Measurements from ENCODE around the gene NKIRAS2. TPM values are rescaled to one million over a fixed set of nuclear protein-coding genes. Genes with fewer than 3 reads are reported as not detected.

NKIRAS2 gene
- total and polyA plus RNA-seq, 4 experiments from 2014 or later, result 19.7 to 28.8 (median 20.8) TPM

DNA sequence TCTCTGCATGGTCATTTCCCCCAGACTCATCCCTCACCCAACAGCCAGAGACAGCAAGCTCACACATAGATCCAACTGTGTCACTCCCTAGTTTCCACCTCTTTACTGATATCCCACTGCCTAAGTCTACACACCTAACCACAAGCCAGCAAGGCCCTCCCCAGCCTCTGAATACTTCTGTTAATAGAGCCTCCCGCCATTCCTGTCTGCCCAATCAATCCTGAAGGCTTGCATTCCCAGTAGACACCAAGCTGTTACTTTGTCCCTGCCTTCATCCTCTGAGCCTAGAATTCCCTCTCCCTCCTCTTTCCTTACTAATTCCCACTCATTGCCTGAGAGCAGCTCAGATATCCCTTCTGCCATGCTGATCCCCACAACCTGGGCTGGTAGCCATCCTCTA, 25.8 kb downstream of the NKIRAS2 start:
- no peak overlapping the region for H3K4me3 Mint-ChIP-seq
- CTCF ChIA-PET (ENCODE audit: partially characterized antibody), result interaction anchor here (0.6 to 1.1 kb wide), 2 partner anchors 20 to 38 kb away, joined by 3 read pairs; no protein-coding TSS in a partner anchor

DNA sequence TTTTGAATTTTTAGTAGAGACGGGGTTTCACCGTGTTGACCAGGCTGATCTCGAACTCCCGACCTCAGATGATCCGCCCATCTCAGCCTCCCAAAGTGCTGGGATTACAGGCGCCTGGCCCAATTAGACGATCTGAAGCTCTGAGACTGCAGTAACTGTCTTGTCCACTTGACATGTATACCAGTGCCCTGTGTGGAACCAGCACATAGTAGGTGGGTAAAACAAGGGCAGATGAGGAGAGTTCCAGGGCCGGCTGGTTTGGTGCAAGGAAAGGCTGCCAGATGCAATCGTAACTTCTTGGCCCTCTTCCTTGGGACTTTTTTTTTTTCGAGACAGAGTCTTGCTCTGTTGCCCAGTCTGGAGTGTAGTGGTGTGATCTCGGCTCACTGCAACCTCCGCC, 27.5 kb downstream of the NKIRAS2 start:
- Histone ChIP-seq H3K27me3 (ENCODE audit: insufficient read depth, low read length) (no peaks in the 10 kb centered on the region), H3K36me3 (ENCODE audit: insufficient read depth, low read length) (no peaks in the 10 kb centered on the region), H3K4me3 (ENCODE audit: low read length in 2 of 2) (no peak overlapping the region), H3K27ac (ENCODE audit: low read depth, low read length) (no peak overlapping the region), H3K4me1 (ENCODE audit: insufficient read depth, low read length) (peaks cover 6% of the 10 kb centered on the region), H3K9me3 (ENCODE audit: control insufficient read depth in 1 of 2, low read length in 2 of 2) (no peaks in the 10 kb centered on the region)
- Mint-ChIP-seq H3K9me3 (peaks cover 0 to 2% (median 0%) of the 10 kb centered on the region in 8 donors), H3K4me3 (no peak overlapping the region), H3K27ac (no peak overlapping the region), H3K4me1 (peaks cover 5 to 10% (median 7%) of the 10 kb centered on the region in 4 donors), H3K27me3 (peaks cover 0 to 19% of the 10 kb centered on the region in 2 donors), H3K36me3 (no peaks in the 10 kb centered on the region)
- ChIA-PET POLR2A (ENCODE audit: partially characterized antibody) (no interaction called here), CTCF (ENCODE audit: partially characterized antibody) (interaction anchor here (3.2 kb wide), 1 partner anchor 19 kb away, joined by 12 read pairs; no protein-coding TSS in a partner anchor)
- intact Hi-C loops (cut with micrococcal nuclease), result no loop called here
- DNase-seq, result no peak

More for the DNA sequence above, 25.8 kb downstream of the NKIRAS2 start:
- Mint-ChIP-seq H3K27ac (peak overlapping the region in 1 of 7 donors; percentile 9), H3K27me3 (peaks cover 2 to 7% of the 10 kb centered on the region in 2 donors), H3K36me3 (no peaks in the 10 kb centered on the region), H3K9me3 (peaks cover 0 to 2% (median 0%) of the 10 kb centered on the region in 8 donors), H3K4me1 (peaks cover 1 to 3% (median 2%) of the 10 kb centered on the region in 4 donors)
- no peak overlapping the region for H3K27ac ChIP-seq (ENCODE audit: low read depth, low read length)
- POLR2A ChIA-PET (ENCODE audit: partially characterized antibody), result no interaction called here
- peaks cover under 1% of the 10 kb centered on the region for H3K4me1 ChIP-seq (ENCODE audit: insufficient read depth, low read length)
- H3K27me3 ChIP-seq (ENCODE audit: insufficient read depth, low read length), result no peaks in the 10 kb centered on the region
- H3K4me3 ChIP-seq (ENCODE audit: low read length in 2 of 2), result no peak overlapping the region
- no peak for DNase-seq
- H3K36me3 ChIP-seq (ENCODE audit: insufficient read depth, low read length), result no peaks in the 10 kb centered on the region
- no peaks in the 10 kb centered on the region for H3K9me3 ChIP-seq (ENCODE audit: control insufficient read depth in 1 of 2, low read length in 2 of 2)
- intact Hi-C loops (cut with micrococcal nuclease), result no loop called here

DNA sequence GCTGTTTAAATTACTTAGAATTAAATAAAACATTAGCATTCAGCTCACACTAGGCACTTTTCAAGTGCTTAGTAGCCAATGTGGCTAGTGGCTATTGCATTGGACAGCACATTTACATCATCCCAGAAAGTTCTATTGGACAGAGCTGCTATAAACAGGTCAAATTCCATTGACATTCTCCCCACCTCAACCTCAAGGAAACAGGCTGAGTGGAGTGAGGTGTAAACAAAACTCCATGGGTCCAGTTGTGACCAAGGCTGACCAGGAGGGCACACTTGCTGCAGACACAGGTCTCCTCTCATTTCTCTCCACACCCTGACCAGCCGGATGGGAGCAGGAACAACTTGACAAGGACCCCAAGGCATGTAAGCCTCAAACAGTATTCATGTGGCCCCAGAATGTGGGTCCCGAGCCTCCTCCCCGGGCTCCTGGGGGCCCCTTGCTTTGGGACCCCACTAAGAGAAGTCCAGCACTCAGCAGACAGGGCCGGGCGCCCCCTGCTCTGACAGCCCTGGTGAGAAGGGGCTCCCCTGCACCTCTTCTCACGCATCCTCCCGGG, 30.0 kb downstream of the NKIRAS2 start:
- DNase-seq, result no peak
- H3K4me1 Mint-ChIP-seq, result peaks cover 5 to 10% (median 7%) of the 10 kb centered on the region in 4 donors
- no peaks in the 10 kb centered on the region for H3K27me3 ChIP-seq (ENCODE audit: insufficient read depth, low read length)
- H3K27ac ChIP-seq (ENCODE audit: low read depth, low read length), result no peak overlapping the region
- no peaks in the 10 kb centered on the region for H3K36me3 Mint-ChIP-seq
- intact Hi-C loops (cut with micrococcal nuclease), result no loop called here
- no peaks in the 10 kb centered on the region for H3K9me3 ChIP-seq (ENCODE audit: control insufficient read depth in 1 of 2, low read length in 2 of 2)
- peaks cover 12 to 31% of the 10 kb centered on the region in 2 donors for H3K27me3 Mint-ChIP-seq
- peak overlapping the region in 6 of 7 donors; percentile 55 to 82 (median 66) for H3K27ac Mint-ChIP-seq
- peaks cover 6% of the 10 kb centered on the region for H3K4me1 ChIP-seq (ENCODE audit: insufficient read depth, low read length)
- ChIA-PET CTCF (ENCODE audit: partially characterized antibody) (interaction anchor here (0.9 to 3.2 kb wide), 6 partner anchors 9 to 31 kb away, joined by 3 to 12 read pairs (median 3); no protein-coding TSS in a partner anchor), POLR2A (ENCODE audit: partially characterized antibody) (no interaction called here)
- H3K4me3 Mint-ChIP-seq, result peak overlapping the region; percentile 78 to 85 (median 82)
- H3K36me3 ChIP-seq (ENCODE audit: insufficient read depth, low read length), result no peaks in the 10 kb centered on the region
- H3K9me3 Mint-ChIP-seq, result peaks cover 0 to 2% (median 0%) of the 10 kb centered on the region in 8 donors
- H3K4me3 ChIP-seq (ENCODE audit: low read length in 2 of 2), result no peak overlapping the region

DNA sequence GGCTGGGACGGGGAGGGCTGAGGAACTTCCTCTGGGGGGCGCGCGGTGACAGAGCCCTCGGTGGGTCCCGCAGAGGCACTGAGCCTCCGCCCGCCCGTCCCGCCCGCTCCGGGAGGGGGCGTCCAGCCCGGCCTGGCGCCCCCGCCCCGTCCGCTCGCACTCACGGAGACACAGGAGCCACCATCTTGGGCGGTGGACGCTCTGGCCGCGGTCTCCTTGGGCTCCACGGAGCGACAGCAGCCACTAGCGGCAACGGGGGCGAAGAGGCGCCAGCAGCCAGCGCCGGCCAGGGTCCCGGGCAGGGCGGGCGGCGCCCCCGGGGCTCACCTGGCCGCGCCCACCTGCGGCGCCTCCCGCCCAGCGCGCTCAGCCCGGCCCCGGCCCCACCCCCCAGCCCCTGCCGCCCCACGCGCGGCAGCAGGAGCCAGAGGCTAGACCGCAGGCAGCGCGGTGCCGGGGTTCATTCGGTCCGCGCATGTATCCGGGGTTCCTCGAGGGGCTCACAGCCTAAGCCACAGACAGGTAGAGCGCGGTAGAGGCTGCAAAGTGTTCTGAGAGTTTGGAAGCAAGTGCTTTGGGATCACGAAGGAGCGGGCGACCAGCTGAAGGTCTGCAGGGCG, 30.6 kb downstream of the NKIRAS2 start, which contains the start of gene C17orf113:
TSS of gene C17orf113 (minus strand) at position 209 of the 620 bp plus-strand sequence. CDS start 7,225 bp downstream, outside the sequence.
- DNase-seq, result peak; percentile 32 to 48 (median 37)
- peaks cover 6% of the 10 kb centered on the region for H3K4me1 ChIP-seq (ENCODE audit: insufficient read depth, low read length)
- Mint-ChIP-seq H3K9me3 (peaks cover 0 to 2% (median 0%) of the 10 kb centered on the region in 8 donors), H3K4me3 (peak within 1 kb of the TSS; percentile 82 to 88 (median 86)), H3K27me3 (peaks cover 13 to 37% of the 10 kb centered on the region in 2 donors), H3K4me1 (peaks cover 5 to 10% (median 7%) of the 10 kb centered on the region in 4 donors), H3K27ac (peak within 1 kb of the TSS; percentile 50 to 83 (median 66)), H3K36me3 (no peaks in the 10 kb centered on the region)
- no peak within 1 kb of the TSS for H3K27ac ChIP-seq (ENCODE audit: low read depth, low read length)
- CTCF ChIA-PET (ENCODE audit: partially characterized antibody), result interaction anchor here (1.0 to 3.2 kb wide), 4 partner anchors 15 to 88 kb away, joined by 3 to 12 read pairs (median 5); no protein-coding TSS in a partner anchor
- H3K36me3 ChIP-seq (ENCODE audit: insufficient read depth, low read length), result no peaks in the 10 kb centered on the region
- intact Hi-C loops (cut with micrococcal nuclease), result no loop called here
- no peaks in the 10 kb centered on the region for H3K9me3 ChIP-seq (ENCODE audit: control insufficient read depth in 1 of 2, low read length in 2 of 2)
- POLR2A ChIA-PET (ENCODE audit: partially characterized antibody), result interaction anchor here (1.5 kb wide), 1 partner anchor 85 kb away, joined by 5 read pairs; no protein-coding TSS in a partner anchor
- peak within 1 kb of the TSS in 1 of 2 donors; percentile 27 for H3K4me3 ChIP-seq (ENCODE audit: low read length in 2 of 2)
- no peaks in the 10 kb centered on the region for H3K27me3 ChIP-seq (ENCODE audit: insufficient read depth, low read length)

DNA sequence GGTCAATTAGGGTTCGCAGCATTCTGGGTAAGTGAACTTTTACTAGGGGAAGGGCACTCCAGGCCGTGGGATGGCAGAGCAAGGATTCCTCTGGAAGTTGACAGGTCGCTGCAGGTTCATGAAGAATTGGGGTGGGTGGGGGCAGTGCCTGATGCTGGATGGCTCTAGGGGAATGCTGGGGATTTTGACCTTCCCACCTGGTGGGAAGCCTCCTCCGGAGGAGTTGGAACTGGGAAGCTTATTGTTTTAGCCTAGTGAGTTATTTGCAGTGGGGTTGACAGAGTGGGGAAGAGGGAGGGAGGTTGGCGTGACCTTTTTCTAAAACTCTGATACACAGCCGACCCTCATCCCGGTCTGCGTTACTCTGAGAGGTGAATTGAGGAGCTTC, 31.1 kb downstream of the NKIRAS2 start:
- POLR2A ChIA-PET (ENCODE audit: partially characterized antibody), result interaction anchor here (1.5 kb wide), 1 partner anchor 85 kb away, joined by 5 read pairs; no protein-coding TSS in a partner anchor
- H3K36me3 ChIP-seq (ENCODE audit: insufficient read depth, low read length), result no peaks in the 10 kb centered on the region
- Mint-ChIP-seq H3K4me3 (peak overlapping the region; percentile 80 to 88 (median 86)), H3K27ac (peak overlapping the region in 5 of 7 donors; percentile 4 to 83 (median 50)), H3K9me3 (peaks cover 0 to 2% (median 0%) of the 10 kb centered on the region in 8 donors), H3K27me3 (peaks cover 13 to 39% of the 10 kb centered on the region in 2 donors), H3K4me1 (peaks cover 5 to 10% (median 7%) of the 10 kb centered on the region in 4 donors), H3K36me3 (no peaks in the 10 kb centered on the region)
- peak overlapping the region in 1 of 2 donors; percentile 27 for H3K4me3 ChIP-seq (ENCODE audit: low read length in 2 of 2)
- H3K27ac ChIP-seq (ENCODE audit: low read depth, low read length), result no peak overlapping the region
- H3K4me1 ChIP-seq (ENCODE audit: insufficient read depth, low read length), result peaks cover 6% of the 10 kb centered on the region
- CTCF ChIA-PET (ENCODE audit: partially characterized antibody), result interaction anchor here (1.0 to 1.3 kb wide), 4 partner anchors 14 to 88 kb away, joined by 3 to 6 read pairs (median 5); no protein-coding TSS in a partner anchor
- intact Hi-C loops (cut with micrococcal nuclease), result no loop called here
- no peak for DNase-seq
- H3K27me3 ChIP-seq (ENCODE audit: insufficient read depth, low read length), result no peaks in the 10 kb centered on the region
- H3K9me3 ChIP-seq (ENCODE audit: control insufficient read depth in 1 of 2, low read length in 2 of 2), result no peaks in the 10 kb centered on the region

DNA sequence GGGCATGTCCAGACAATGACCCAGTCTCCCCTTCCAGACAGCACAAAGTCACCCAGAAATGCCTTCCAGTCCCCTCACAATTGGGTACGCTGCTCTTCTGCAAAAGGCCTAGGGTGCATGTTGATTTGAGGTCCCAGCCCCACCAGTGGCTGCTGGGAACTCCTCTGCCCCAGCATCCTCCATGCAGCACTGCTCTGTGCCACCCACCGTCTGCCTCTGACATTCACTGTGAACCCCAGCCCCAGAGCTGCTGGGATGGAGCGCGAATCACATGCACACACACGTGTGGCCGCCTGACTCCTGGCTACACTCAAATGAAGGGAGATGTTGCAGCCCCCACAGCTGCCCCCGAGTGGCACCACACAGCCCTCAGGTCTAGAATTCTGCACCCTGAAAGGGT, 31.8 kb downstream of the NKIRAS2 start:
- peaks cover 6% of the 10 kb centered on the region for H3K4me1 ChIP-seq (ENCODE audit: insufficient read depth, low read length)
- no peak for DNase-seq
- no peak overlapping the region for H3K27ac ChIP-seq (ENCODE audit: low read depth, low read length)
- H3K4me3 Mint-ChIP-seq, result peak overlapping the region in 6 of 8 donors; percentile 2 to 86 (median 86)
- no peaks in the 10 kb centered on the region for H3K36me3 ChIP-seq (ENCODE audit: insufficient read depth, low read length)
- H3K9me3 ChIP-seq (ENCODE audit: control insufficient read depth in 1 of 2, low read length in 2 of 2), result no peaks in the 10 kb centered on the region
- H3K4me1 Mint-ChIP-seq, result peaks cover 5 to 10% (median 7%) of the 10 kb centered on the region in 4 donors
- POLR2A ChIA-PET (ENCODE audit: partially characterized antibody), result interaction anchor here (1.5 kb wide), 1 partner anchor 86 kb away, joined by 5 read pairs; no protein-coding TSS in a partner anchor
- H3K27ac Mint-ChIP-seq, result no peak overlapping the region
- H3K27me3 ChIP-seq (ENCODE audit: insufficient read depth, low read length), result no peaks in the 10 kb centered on the region
- peaks cover 14 to 39% of the 10 kb centered on the region in 2 donors for H3K27me3 Mint-ChIP-seq
- intact Hi-C loops (cut with micrococcal nuclease), result no loop called here
- no peak overlapping the region for H3K4me3 ChIP-seq (ENCODE audit: low read length in 2 of 2)
- H3K36me3 Mint-ChIP-seq, result no peaks in the 10 kb centered on the region
- H3K9me3 Mint-ChIP-seq, result peaks cover 0 to 2% (median 0%) of the 10 kb centered on the region in 8 donors
- CTCF ChIA-PET (ENCODE audit: partially characterized antibody), result interaction anchor here (1.0 to 1.3 kb wide), 4 partner anchors 14 to 89 kb away, joined by 3 to 6 read pairs (median 5); no protein-coding TSS in a partner anchor

Measured in CD4-positive, alpha-beta memory T cell (primary cell).